Measurements from ENCODE around the gene ADH5. TPM values are rescaled to one million over a fixed set of nuclear protein-coding genes. Genes with fewer than 3 reads are reported as not detected.

ADH5 gene
- total and polyA plus RNA-seq, 2 of the 8 experiments (the other 6 are each of a cell fraction or from before 2014, with no cell fraction given), result 223 to 327 TPM

DNA sequence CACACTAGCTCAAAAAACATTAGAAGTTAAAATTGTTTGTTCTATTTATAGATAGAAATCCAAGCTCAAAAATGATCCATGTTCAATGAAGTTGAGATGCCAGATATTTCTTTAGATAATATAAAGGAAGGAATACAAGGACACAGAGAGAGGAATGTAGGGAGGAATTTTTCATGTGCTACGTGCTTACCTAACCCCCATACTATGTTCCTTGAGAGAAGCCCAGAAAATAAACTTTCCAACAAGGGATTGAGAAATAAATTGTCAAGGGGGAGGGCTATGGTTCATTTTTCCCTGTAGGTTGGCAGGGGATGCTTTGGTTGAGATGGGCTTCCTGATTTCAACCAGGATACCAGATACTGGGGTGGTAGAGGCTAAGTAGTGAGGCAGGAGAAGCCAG lies 15.6 kb upstream of the ADH5 start:
- Histone ChIP-seq H3K4ac (replicated peaks; ENCODE audit: insufficient read length, low read depth, low read length) (no peak overlapping the region), H3K27ac (ENCODE audit: low read depth, low read length) (no peak overlapping the region), H3K56ac (replicated peaks; ENCODE audit: insufficient read length, low read depth, low read length) (no peak overlapping the region), H3K23ac (ENCODE audit: insufficient read length) (no peak overlapping the region), H3K79me1 (ENCODE audit: low read depth, low read length) (no peaks in the 10 kb centered on the region), H3K4me3 (ENCODE audit: extremely low read depth in 1 of 4, insufficient read depth in 2 of 4, low read depth in 3 of 4, low read length in 4 of 4) (no peak overlapping the region), H3K9ac (replicated peaks in 1 of 4; ENCODE audit: extremely low read depth in 1 of 4, low read depth in 3 of 4, low read length in 3 of 4) (no peak overlapping the region), H4K20me1 (replicated peaks in 1 of 2; ENCODE audit: control insufficient read depth in 1 of 2, insufficient read depth in 2 of 2, low read length in 2 of 2) (no peaks in the 10 kb centered on the region), H2BK20ac (ENCODE audit: low read length) (no peak overlapping the region), H4K8ac (ENCODE audit: extremely low read depth, insufficient read depth, low read length) (no peak overlapping the region), H4K5ac (ENCODE audit: insufficient read length, low read depth, low read length) (no peak overlapping the region), H2AFZ (ENCODE audit: low read length) (no peak overlapping the region), H2BK5ac (ENCODE audit: low read depth, low read length) (no peak overlapping the region), H2BK120ac (replicated peaks; ENCODE audit: low read depth, low read length) (no peak overlapping the region), H3K23me2 (ENCODE audit: low read depth, low read length) (no peaks in the 10 kb centered on the region), H3K14ac (ENCODE audit: insufficient read length) (no peak overlapping the region), H2BK12ac (ENCODE audit: low read depth, low read length) (no peak overlapping the region), H3K4me1 (replicated peaks in 1 of 4; ENCODE audit: control insufficient read depth in 3 of 4, insufficient read depth in 4 of 4, low read length in 3 of 4) (no peaks in the 10 kb centered on the region), H3K36me3 (ENCODE audit: control insufficient read depth in 2 of 4, insufficient read depth in 4 of 4, low read length in 3 of 4) (no peaks in the 10 kb centered on the region), H2BK15ac (ENCODE audit: low read length) (no peak overlapping the region), H3K9me3 (ENCODE audit: insufficient read depth in 2 of 2, low read depth in 1 of 2, low read length in 1 of 2) (peaks cover 6 to 11% of the 10 kb centered on the region in 2 experiments; a peak in 2 of 4 replicates), H4K91ac (replicated peaks; ENCODE audit: insufficient read length, low read length) (no peak overlapping the region), H3K18ac (ENCODE audit: extremely low read depth, low read length) (no peak overlapping the region), H3K27me3 (replicated peaks in 1 of 4; ENCODE audit: control insufficient read depth in 3 of 4, extremely low read depth in 1 of 4, insufficient read depth in 3 of 4, low read length in 3 of 4) (peaks cover 0 to 1% (median 0%) of the 10 kb centered on the region in 4 experiments; a peak in 1 of 7 replicates), H2AK5ac (ENCODE audit: low read depth, low read length) (no peak overlapping the region), H3K4me2 (ENCODE audit: insufficient read depth in 1 of 2, low read depth in 2 of 2, low read length in 2 of 2) (no peak overlapping the region), H3K79me2 (ENCODE audit: control insufficient read depth in 1 of 2, insufficient read depth in 2 of 2, low read length in 2 of 2) (no peaks in the 10 kb centered on the region)
- WGBS, 2 experiments (ENCODE audit: extremely low coverage in 1 of 2, insufficient coverage in 1 of 2, insufficient read length in 1 of 2, insufficient replicate concordance in 2 of 2, low coverage in 1 of 2, low lambda C conversion rate in 2 of 2, missing lambda C conversion rate in 1 of 2), result 87% methylated on average over 1 of the region's 1 CpG; no CpG with 5 or more reads in 1 of the 2 experiments
- DNase-seq (ENCODE audit: low read depth in 1 of 2, low spot score in 2 of 2), result no peak
- no peak for FAIRE-seq
- ChIA-PET POLR2A (ENCODE audit: partially characterized antibody) (no interaction called here), CTCF (ENCODE audit: partially characterized antibody) (interaction anchor here (0.6 kb wide), 1 partner anchor 217 kb away, joined by 3 read pairs; no protein-coding TSS in a partner anchor)
- TF ChIP-seq KDM1A (IDR thresholded peaks at IDR 0.05; ENCODE audit: borderline replicate concordance, low read length), result no peak
